SK-N-SH (cell line): ENCODE data around the gene HDAC4. TPM values are rescaled to one million over a fixed set of nuclear protein-coding genes. Genes with fewer than 3 reads are reported as not detected.

Experiments
- CTCF ChIA-PET: fragments of 300-600, 350-600 bp; formaldehyde crosslinking; extraction: SDS; loops from one replicate; lab custom pipeline; 2021; lab: Yijun Ruan, JAX
- POLR2A ChIA-PET: fragments of 350-600 bp; sonication (Branson Sonifier 250); formaldehyde crosslinking; extraction: SDS; loops from one replicate; lab custom pipeline; 2020; ENCODE audit warnings: antibody characterized with exemption, inconsistent platforms; lab: Yijun Ruan, JAX
- DNase-seq: peaks from one replicate; pipeline ENCODE4 v3.0.0; 2012
- H2AFZ ChIP-seq: fragments of 200-600 bp; sonication (generic); 2 replicates; pipeline ENCODE4 v1.8.1; 2016; ENCODE audit warnings: antibody characterized with exemption, mild to moderate bottlenecking, low read depth
- H3F3A ChIP-seq: fragments of 200-600 bp; sonication (generic); replicated peaks from 2 replicates; pipeline ENCODE3; 2016; ENCODE audit warnings: antibody characterized with exemption, mild to moderate bottlenecking; ENCODE audit not compliant: insufficient read depth
- H3K27ac ChIP-seq, 2 experiments: fragments of 200-500 bp in 1 of 2; fragments of 200-600 bp in 1 of 2; sonication (Bioruptor generic) in 1 of 2; sonication (generic), shearing (Covaris generic) in 1 of 2; 2 replicates each; pipeline versions ENCODE4 v1.5.1 to v1.6.1; 2014 to 2016; ENCODE audit warnings: low read depth in 2 of 2, inconsistent platforms in 1 of 2, low read length in 1 of 2, mild to moderate bottlenecking in 1 of 2, mixed read lengths in 1 of 2
- H3K27me3 ChIP-seq: fragments of 200-600 bp; sonication (generic), shearing (Covaris generic); 2 replicates; pipeline ENCODE4 v1.6.1; 2016; ENCODE audit warnings: mixed run types; ENCODE audit not compliant: insufficient read depth
- H3K36me3 ChIP-seq, 2 experiments: fragments of 200-500 bp in 1 of 2; fragments of 200-600 bp in 1 of 2; sonication (Bioruptor generic) in 1 of 2; sonication (generic) in 1 of 2; replicated peaks in 1 of 2; 2 replicates each; pipeline versions ENCODE3 to v1.5.1; 2014 to 2016; ENCODE audit warnings: low read length in 1 of 2, mild to moderate bottlenecking in 1 of 2; ENCODE audit not compliant: insufficient read depth in 2 of 2, control insufficient read depth in 1 of 2
- H3K4me1 ChIP-seq, 2 experiments: fragments of 200-500 bp in 1 of 2; fragments of 200-600 bp in 1 of 2; sonication (Bioruptor generic) in 1 of 2; sonication (generic), shearing (Covaris generic) in 1 of 2; 2 replicates each; pipeline versions ENCODE4 v1.5.1 to v1.6.1; 2014 to 2016; ENCODE audit warnings: low read depth in 1 of 2, low read length in 1 of 2, mixed run types in 1 of 2; ENCODE audit not compliant: insufficient read depth in 2 of 2, control insufficient read depth in 1 of 2
- H3K4me2 ChIP-seq: fragments of 200-600 bp; sonication (generic), shearing (Covaris generic); 2 replicates; pipeline ENCODE4 v1.6.1; 2017; ENCODE audit warnings: mixed run types
- H3K4me3 ChIP-seq, 2 experiments: fragments of 200-500 bp in 1 of 2; fragments of 200-600 bp in 1 of 2; sonication (Bioruptor generic) in 1 of 2; sonication (generic), shearing (Covaris generic) in 1 of 2; 2 replicates each; pipeline versions ENCODE4 v1.5.1 to v1.8.1; 2014 to 2016; ENCODE audit warnings: low read depth in 2 of 2, inconsistent platforms in 1 of 2, low read length in 1 of 2, mild to moderate bottlenecking in 1 of 2, mixed read lengths in 1 of 2, moderate library complexity in 1 of 2
- H3K79me2 ChIP-seq: fragments of 200-600 bp; sonication (generic); 2 replicates; pipeline ENCODE4 v1.8.1; 2017; ENCODE audit warnings: mild to moderate bottlenecking; ENCODE audit not compliant: insufficient read depth
- H3K9ac ChIP-seq: fragments of 200-600 bp; sonication (generic); 2 replicates; pipeline ENCODE4 v1.6.1; 2017; ENCODE audit warnings: mixed run types
- H3K9me2 ChIP-seq: fragments of 200-600 bp; sonication (generic); 2 replicates; pipeline ENCODE4 v1.6.1; 2017; ENCODE audit warnings: mixed run types
- H3K9me3 ChIP-seq: fragments of 200-600 bp; sonication (generic); 2 replicates; pipeline ENCODE4 v1.6.1; 2017; ENCODE audit warnings: mixed run types, mild to moderate bottlenecking, moderate library complexity
- H4K20me1 ChIP-seq: fragments of 200-600 bp; sonication (generic); 2 replicates; pipeline ENCODE4 v1.6.1; 2017; ENCODE audit warnings: mild to moderate bottlenecking, mixed run types; ENCODE audit not compliant: insufficient read depth
- CHD2 ChIP-seq: fragments of 150-350 bp; IDR thresholded peaks from 2 replicates; pipeline ENCODE4 v1.6.1; 2018; ENCODE audit warnings: low read length; ENCODE audit not compliant: partially characterized antibody
- ELF1 ChIP-seq: IDR thresholded peaks from 2 replicates; pipeline ENCODE4 v1.4.0; 2012
- EZH2phosphoT487 ChIP-seq: fragments of 200-600 bp; sonication (generic); IDR thresholded peaks from 2 replicates; pipeline ENCODE4 v1.6.1; 2017; ENCODE audit warnings: low read depth, mixed run types, mild to moderate bottlenecking, antibody characterized with exemption, moderate library complexity, borderline replicate concordance
- JUND ChIP-seq: IDR thresholded peaks from 2 replicates; pipeline ENCODE4 v1.4.0; 2012
- MEF2A ChIP-seq: IDR thresholded peaks from 2 replicates; pipeline ENCODE4 v1.4.0; 2012; ENCODE audit warnings: low read depth, borderline replicate concordance
- POLR2AphosphoS5 ChIP-seq: IDR thresholded peaks from 2 replicates; pipeline ENCODE4 v1.6.1; 2012; ENCODE audit warnings: low read depth, low read length
- RAD21 ChIP-seq: IDR thresholded peaks from 2 replicates; pipeline ENCODE4 v1.6.1; 2012; ENCODE audit warnings: mild to moderate bottlenecking, low read length
- RFX5 ChIP-seq: IDR thresholded peaks from 2 replicates; pipeline ENCODE4 v1.6.1; 2012; ENCODE audit warnings: mild to moderate bottlenecking, improper control_type of control experiment, low read length
- RXRA ChIP-seq: IDR thresholded peaks from 2 replicates; pipeline ENCODE4 v1.4.0; 2012; ENCODE audit warnings: low read depth, mild to moderate bottlenecking, borderline replicate concordance
- SIN3A ChIP-seq: IDR thresholded peaks from 2 replicates; pipeline ENCODE4 v1.6.1; 2012; ENCODE audit warnings: low read depth, mild to moderate bottlenecking, low read length, moderate library complexity, borderline replicate concordance
- TAF1 ChIP-seq: IDR thresholded peaks from 2 replicates; pipeline ENCODE4 v1.6.1; 2012; ENCODE audit warnings: low read depth, mild to moderate bottlenecking, low read length, moderate library complexity, borderline replicate concordance
- TCF12 ChIP-seq: IDR thresholded peaks from 2 replicates; pipeline ENCODE4 v1.4.0; 2012
- TEAD4 ChIP-seq: IDR thresholded peaks from 2 replicates; pipeline ENCODE4 v1.4.0; 2012; ENCODE audit warnings: mild to moderate bottlenecking, borderline replicate concordance; ENCODE audit not compliant: insufficient read depth
- YY1 ChIP-seq: IDR thresholded peaks from 2 replicates; pipeline ENCODE4 v1.4.0; 2012; ENCODE audit warnings: low read depth, mild to moderate bottlenecking
- WGBS: methylation state at CpG from one replicate; pipeline ENCODE4 v1.1.6; 2017; ENCODE audit warnings: low lambda C conversion rate; 5-methylcytosine and 5-hydroxymethylcytosine counted together
- polyA plus RNA-seq, 3 experiments: library from polyadenylated mRNA; depleted of rRNA; stranded (reverse); fragments of >200 nt; gene quantifications; 2 replicates each; pipeline ENCODE4 v1.2.3, GENCODE V29; 2012
- TF ChIP-seq, protein P1 (sequence below): fragments of 150-350 bp; IDR thresholded peaks from 2 replicates; pipeline ENCODE4 v1.6.1; 2017; ENCODE audit warnings: antibody characterized with exemption, low read length, low read depth, borderline replicate concordance
- TF ChIP-seq, protein P2 (sequence below): fragments of 200-600 bp; sonication (generic); IDR thresholded peaks from 2 replicates; pipeline ENCODE4 v1.6.1; 2017; ENCODE audit warnings: antibody characterized with exemption, mild to moderate bottlenecking, moderate library complexity
- TF ChIP-seq, protein P3 (sequence below): fragments of 150-350 bp; IDR thresholded peaks from 2 replicates; pipeline ENCODE4 v1.6.1; 2016; ENCODE audit warnings: mild to moderate bottlenecking, low read depth, low read length

Gene HDAC4
- polyA plus RNA-seq, 1 of the 3 experiments (the other 2 are of a cell fraction), result 5.5 TPM

DNA sequence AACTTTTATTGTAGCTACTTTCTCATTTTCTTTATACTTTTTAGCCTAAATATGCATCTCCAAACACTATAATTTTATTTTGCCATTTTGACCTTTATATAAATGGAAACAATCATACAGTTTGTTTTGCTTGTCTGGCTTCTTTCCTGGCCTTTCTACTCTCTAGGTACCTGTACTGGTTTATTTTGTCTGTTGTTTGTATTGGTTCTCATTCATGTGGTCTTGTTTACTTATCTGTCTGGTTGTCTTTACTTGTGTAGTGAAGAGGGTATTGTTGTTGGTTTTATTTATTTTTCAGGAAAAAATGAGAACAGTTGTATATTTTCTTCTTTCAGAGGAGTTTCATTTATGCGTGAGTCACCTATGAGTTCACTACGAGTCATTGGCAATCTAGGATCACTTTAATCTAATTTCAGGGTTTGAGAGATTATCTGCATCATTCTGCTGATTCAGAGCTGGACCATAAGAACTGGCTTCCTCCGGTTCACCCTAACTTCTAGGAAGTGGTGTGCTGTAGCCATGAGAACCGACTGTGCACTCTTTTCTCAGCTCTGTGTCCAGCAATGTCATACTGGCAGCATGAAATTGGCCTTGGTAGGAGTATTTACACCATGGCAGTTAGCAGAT is 33.1 kb upstream of the HDAC4 start:
- H3K36me3 ChIP-seq, result no peaks in the 10 kb centered on the region
- H3K9ac ChIP-seq, result no peak overlapping the region
- no peaks in the 10 kb centered on the region for H3K27me3 ChIP-seq
- DNase-seq, result no peak
- H3K27ac ChIP-seq, result no peak overlapping the region
- ChIA-PET CTCF (interaction anchor here (0.7 kb wide), 1 partner anchor 14 kb away, joined by 3 read pairs; no protein-coding TSS in a partner anchor), POLR2A (no interaction called here)
- WGBS, result 20% methylated on average over 4 of the region's 4 CpGs
- no peaks in the 10 kb centered on the region for H3K4me1 ChIP-seq
- H4K20me1 ChIP-seq, result no peaks in the 10 kb centered on the region
- H3K4me3 ChIP-seq, result no peak overlapping the region
- H2AFZ ChIP-seq, result no peak overlapping the region
- H3K9me2 ChIP-seq, result no peaks in the 10 kb centered on the region
- no peak overlapping the region for H3K4me2 ChIP-seq
- H3K9me3 ChIP-seq, result no peaks in the 10 kb centered on the region
- TF ChIP-seq, protein P1, sequence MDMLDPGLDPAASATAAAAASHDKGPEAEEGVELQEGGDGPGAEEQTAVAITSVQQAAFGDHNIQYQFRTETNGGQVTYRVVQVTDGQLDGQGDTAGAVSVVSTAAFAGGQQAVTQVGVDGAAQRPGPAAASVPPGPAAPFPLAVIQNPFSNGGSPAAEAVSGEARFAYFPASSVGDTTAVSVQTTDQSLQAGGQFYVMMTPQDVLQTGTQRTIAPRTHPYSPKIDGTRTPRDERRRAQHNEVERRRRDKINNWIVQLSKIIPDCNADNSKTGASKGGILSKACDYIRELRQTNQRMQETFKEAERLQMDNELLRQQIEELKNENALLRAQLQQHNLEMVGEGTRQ, result no peak
- TF ChIP-seq, protein P2, sequence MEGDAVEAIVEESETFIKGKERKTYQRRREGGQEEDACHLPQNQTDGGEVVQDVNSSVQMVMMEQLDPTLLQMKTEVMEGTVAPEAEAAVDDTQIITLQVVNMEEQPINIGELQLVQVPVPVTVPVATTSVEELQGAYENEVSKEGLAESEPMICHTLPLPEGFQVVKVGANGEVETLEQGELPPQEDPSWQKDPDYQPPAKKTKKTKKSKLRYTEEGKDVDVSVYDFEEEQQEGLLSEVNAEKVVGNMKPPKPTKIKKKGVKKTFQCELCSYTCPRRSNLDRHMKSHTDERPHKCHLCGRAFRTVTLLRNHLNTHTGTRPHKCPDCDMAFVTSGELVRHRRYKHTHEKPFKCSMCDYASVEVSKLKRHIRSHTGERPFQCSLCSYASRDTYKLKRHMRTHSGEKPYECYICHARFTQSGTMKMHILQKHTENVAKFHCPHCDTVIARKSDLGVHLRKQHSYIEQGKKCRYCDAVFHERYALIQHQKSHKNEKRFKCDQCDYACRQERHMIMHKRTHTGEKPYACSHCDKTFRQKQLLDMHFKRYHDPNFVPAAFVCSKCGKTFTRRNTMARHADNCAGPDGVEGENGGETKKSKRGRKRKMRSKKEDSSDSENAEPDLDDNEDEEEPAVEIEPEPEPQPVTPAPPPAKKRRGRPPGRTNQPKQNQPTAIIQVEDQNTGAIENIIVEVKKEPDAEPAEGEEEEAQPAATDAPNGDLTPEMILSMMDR, result no peak
- TF ChIP-seq SIN3A (no peak), RXRA (no peak), RFX5 (no peak), YY1 (no peak), RAD21 (no peak), TCF12 (no peak), MEF2A (no peak), ELF1 (no peak), JUND (no peak)
- no peaks in the 10 kb centered on the region for H3F3A ChIP-seq
- H3K79me2 ChIP-seq, result no peaks in the 10 kb centered on the region

DNA sequence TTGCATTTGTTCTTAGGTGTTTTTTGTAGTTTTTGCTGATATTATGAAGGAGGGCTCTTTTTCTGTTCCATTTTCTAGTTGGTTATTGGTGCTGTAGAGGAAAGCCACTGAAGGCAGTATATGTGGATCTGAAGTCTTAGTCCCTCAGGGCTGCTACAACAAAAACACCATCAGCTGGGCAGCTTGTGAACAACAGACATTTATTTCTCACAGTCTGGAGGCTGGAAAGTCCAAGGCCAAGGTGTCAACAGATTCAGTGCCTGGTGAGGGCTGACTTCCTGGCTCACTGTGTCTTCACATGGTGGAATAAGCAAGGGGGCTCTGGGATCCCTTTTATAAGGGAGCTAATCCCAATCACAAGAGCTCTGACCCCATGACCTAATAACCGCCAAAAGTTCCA is 31.4 kb upstream of the HDAC4 start:
- TF ChIP-seq TCF12 (no peak), MEF2A (no peak), TAF1 (no peak), CHD2 (no peak), EZH2phosphoT487 (no peak), TEAD4 (no peak), POLR2AphosphoS5 (no peak)
- TF ChIP-seq, protein P2, result no peak
- TF ChIP-seq, protein P3, sequence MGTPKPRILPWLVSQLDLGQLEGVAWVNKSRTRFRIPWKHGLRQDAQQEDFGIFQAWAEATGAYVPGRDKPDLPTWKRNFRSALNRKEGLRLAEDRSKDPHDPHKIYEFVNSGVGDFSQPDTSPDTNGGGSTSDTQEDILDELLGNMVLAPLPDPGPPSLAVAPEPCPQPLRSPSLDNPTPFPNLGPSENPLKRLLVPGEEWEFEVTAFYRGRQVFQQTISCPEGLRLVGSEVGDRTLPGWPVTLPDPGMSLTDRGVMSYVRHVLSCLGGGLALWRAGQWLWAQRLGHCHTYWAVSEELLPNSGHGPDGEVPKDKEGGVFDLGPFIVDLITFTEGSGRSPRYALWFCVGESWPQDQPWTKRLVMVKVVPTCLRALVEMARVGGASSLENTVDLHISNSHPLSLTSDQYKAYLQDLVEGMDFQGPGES, result no peak
- TF ChIP-seq, all 33 proteins: peak for 0
- H3K9ac ChIP-seq, result no peak overlapping the region
- ChIA-PET CTCF (no interaction called here), POLR2A (no interaction called here)
- H3K27me3 ChIP-seq, result no peaks in the 10 kb centered on the region
- H3K9me2 ChIP-seq, result no peaks in the 10 kb centered on the region
- H3F3A ChIP-seq, result no peaks in the 10 kb centered on the region
- H3K36me3 ChIP-seq, result no peaks in the 10 kb centered on the region
- H4K20me1 ChIP-seq, result no peaks in the 10 kb centered on the region
- H3K4me2 ChIP-seq, result no peak overlapping the region
- WGBS, result 33% methylated on average over 1 of the region's 1 CpG
- no peak for DNase-seq
- H2AFZ ChIP-seq, result no peak overlapping the region
- no peaks in the 10 kb centered on the region for H3K4me1 ChIP-seq
- no peaks in the 10 kb centered on the region for H3K9me3 ChIP-seq
- H3K4me3 ChIP-seq, result no peak overlapping the region
- H3K79me2 ChIP-seq, result no peaks in the 10 kb centered on the region
- H3K27ac ChIP-seq, result no peak overlapping the region
